GM21526 (cell line): ENCODE data around the gene COL13A1.

Source experiments
- ATAC-seq: cut with Tn5 transposase; IDR thresholded peaks from one replicate; pipeline ENCODE4 v1.9.1; 2021; ENCODE audit warnings: moderate library complexity; ENCODE audit not compliant: unreplicated experiment, low FRiP score

The COL13A1 gene

GRCh38 chr10:69883310-69884023 lies 81.8 kb downstream of the COL13A1 start:
- ATAC-seq, result no peak

- no peak for ATAC-seq
Observed at GRCh38 chr10:69884024-69884367, 82.3 kb downstream of the COL13A1 start.

GRCh38 chr10:69884686-69885085 lies 83.0 kb downstream of the COL13A1 start:
- ATAC-seq, result no peak

GRCh38 chr10:69885379-69886013 lies 83.8 kb downstream of the COL13A1 start:
- ATAC-seq, result no peak

- ATAC-seq, result no peak
Observed at GRCh38 chr10:69888882-69889584, 87.3 kb downstream of the COL13A1 start.

- no peak for ATAC-seq
Observed at GRCh38 chr10:69890065-69890847, 88.5 kb downstream of the COL13A1 start.

- ATAC-seq, result no peak
Observed at GRCh38 chr10:69891057-69891617, 89.4 kb downstream of the COL13A1 start.

GRCh38 chr10:69892406-69892805 lies 90.7 kb downstream of the COL13A1 start:
- no peak for ATAC-seq

- ATAC-seq, result no peak
Observed at GRCh38 chr10:69892816-69893215, 91.1 kb downstream of the COL13A1 start.

- no peak for ATAC-seq
Observed at GRCh38 chr10:69893271-69893900, 91.7 kb downstream of the COL13A1 start.

- ATAC-seq, result no peak
Observed at GRCh38 chr10:69894156-69894555, 92.5 kb downstream of the COL13A1 start.

- no peak for ATAC-seq
Observed at GRCh38 chr10:69895759-69896158, 94.1 kb downstream of the COL13A1 start.

- ATAC-seq, result no peak
Observed at GRCh38 chr10:69896606-69897231, 95.0 kb downstream of the COL13A1 start.

- no peak for ATAC-seq
Observed at GRCh38 chr10:69897432-69897831, 95.7 kb downstream of the COL13A1 start.

- no peak for ATAC-seq
Observed at GRCh38 chr10:69897999-69898398, 96.3 kb downstream of the COL13A1 start.

- no peak for ATAC-seq
Observed at GRCh38 chr10:69898524-69898923, 96.8 kb downstream of the COL13A1 start.

- ATAC-seq, result no peak
Observed at GRCh38 chr10:69898941-69899340, 97.2 kb downstream of the COL13A1 start.

- no peak for ATAC-seq
Observed at GRCh38 chr10:69899727-69900595, 98.3 kb downstream of the COL13A1 start.

GRCh38 chr10:69901022-69901421 lies 99.3 kb downstream of the COL13A1 start:
- no peak for ATAC-seq
